HG02571 (cell line): ENCODE results near the gene FAM9B.

ENCODE experiments used
- ATAC-seq: cut with Tn5 transposase; IDR thresholded peaks from one replicate; pipeline ENCODE4 v1.9.1; 2021; ENCODE audit warnings: mild to moderate bottlenecking, moderate library complexity; ENCODE audit not compliant: unreplicated experiment

FAM9B gene

DNA sequence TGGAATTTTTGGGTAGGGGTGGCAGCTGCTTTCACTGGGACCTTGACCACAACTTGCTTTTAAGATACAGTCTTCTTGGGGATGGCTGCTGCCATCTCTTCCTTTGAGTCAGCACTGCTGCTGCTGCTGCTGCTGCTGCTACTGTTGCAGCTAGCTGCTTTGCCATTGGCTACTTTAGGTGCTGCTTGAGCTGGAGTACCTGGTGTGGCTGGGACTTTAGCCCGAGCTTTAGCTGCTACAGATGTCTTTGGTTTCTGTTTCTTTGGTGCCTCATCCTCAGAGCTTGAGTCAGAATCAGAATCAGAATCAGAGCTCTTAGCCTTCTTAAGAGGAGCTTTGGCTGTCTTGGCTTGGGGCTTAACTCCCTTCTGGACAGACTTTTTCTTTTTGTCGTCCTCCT, 52.2 kb downstream of the FAM9B start:
- no peak for ATAC-seq

DNA sequence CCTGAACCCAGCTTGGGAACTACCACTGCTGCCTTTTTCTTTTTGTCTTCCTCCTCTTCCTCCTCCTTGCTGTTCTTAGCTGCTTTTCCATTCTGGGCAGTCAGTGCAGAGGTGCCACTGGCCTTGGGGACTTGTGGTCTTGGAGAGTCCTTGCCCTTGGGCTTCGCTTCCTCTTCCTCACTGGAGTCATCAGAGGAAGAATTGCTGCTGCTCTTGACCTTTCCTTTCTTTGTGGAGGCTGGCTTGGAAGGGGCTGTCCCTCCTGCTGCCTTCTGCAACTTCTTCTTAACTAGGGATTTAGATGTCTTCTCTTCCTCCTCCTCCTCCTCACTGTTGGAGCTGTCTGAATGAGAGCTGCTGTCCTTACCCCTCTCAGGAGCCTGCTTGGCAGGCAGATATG, 53.2 kb downstream of the FAM9B start:
- no peak for ATAC-seq
